GM10248 (cell line): ENCODE results near the gene PCDHGA8.
"Not testable (repeated sequence)": the region's sequence is repeated elsewhere in the genome, so short reads cannot be mapped to it uniquely, and the experiment has no call there.

Source experiments
- CTCF ChIA-PET: fragments of 300-600 bp; sonication (Branson Sonifier 250); formaldehyde crosslinking; extraction: SDS; loops from one replicate; lab custom pipeline; 2021; ENCODE audit warnings: antibody characterized with exemption; lab: Yijun Ruan, JAX
- POLR2A ChIA-PET: fragments of 350-650 bp; sonication (Branson Sonifier 250); formaldehyde crosslinking; extraction: SDS; loops from one replicate; lab custom pipeline; 2020; ENCODE audit warnings: antibody characterized with exemption; lab: Yijun Ruan, JAX
- DNase-seq: peaks from one replicate; pipeline ENCODE4 v3.0.0; 2012; ENCODE audit errors: extremely low spot score
- CTCF ChIP-seq: IDR thresholded peaks from 2 replicates; pipeline ENCODE4 v1.5.1; 2012; ENCODE audit warnings: mild to moderate bottlenecking, low read depth; ENCODE audit errors: extremely low read depth, missing control alignments, control extremely low read depth

The PCDHGA8 gene

GRCh38 chr5:141369994-141370848 lies 22.2 kb upstream of the PCDHGA8 start, which contains the start of gene PCDHGB3:
PCDHGB3 (plus strand) TSS chr5:141370242; CDS start chr5:141370395, 153 bp downstream.
- TF ChIP-seq CTCF = peak; percentile 16
- peak; percentile 74 for DNase-seq
- ChIA-PET POLR2A (no interaction called here), CTCF (interaction anchor here (1.0 to 2.7 kb wide), 15 partner anchors 8 to 198 kb away, joined by 3 to 12 read pairs (median 4); partner anchors contain the start of genes PCDHGA10, PCDHGA11, PCDHGA2 and PCDHGA4)

GRCh38 chr5:141371572-141372475 lies 20.6 kb upstream of the PCDHGA8 start:
- TF ChIP-seq CTCF = no peak
- ChIA-PET POLR2A (no interaction called here), CTCF (interaction anchor here (0.9 to 2.7 kb wide), 6 partner anchors 10 to 186 kb away, joined by 3 to 8 read pairs (median 4); partner anchors contain the start of genes PCDHGA10, PCDHGA11, PCDHGA2 and PCDHGC3)
- no peak for DNase-seq

GRCh38 chr5:141373673-141374317 lies 18.6 kb upstream of the PCDHGA8 start, which contains the start of gene PCDHGA6:
PCDHGA6 (plus strand) TSS chr5:141373891; CDS start chr5:141374084, 193 bp downstream.
- ChIA-PET POLR2A (no interaction called here), CTCF (interaction anchor here (1.1 to 1.8 kb wide), 3 partner anchors 21 to 39 kb away, joined by 3 to 6 read pairs (median 4); partner anchors contain the start of gene PCDHGA10)
- peak; percentile 32 for TF ChIP-seq CTCF
- no peak for DNase-seq

- DNase-seq = no peak
- TF ChIP-seq CTCF = no peak
- ChIA-PET CTCF (interaction anchor here (1.0 to 1.8 kb wide), 4 partner anchors 10 to 39 kb away, joined by 3 to 6 read pairs (median 4); partner anchors contain the start of genes PCDHGA10 and PCDHGA5), POLR2A (no interaction called here)
Observed at GRCh38 chr5:141374627-141375026, 17.8 kb upstream of the PCDHGA8 start.

GRCh38 chr5:141375444-141376155 lies 16.8 kb upstream of the PCDHGA8 start:
- CTCF ChIA-PET = interaction anchor here (1.0 kb wide), 1 partner anchor 11 kb away, joined by 3 read pairs; the partner anchor contains the start of gene PCDHGA5
- POLR2A ChIA-PET, DNase-seq: not testable (repeated sequence)
